Fibroblast of mammary gland (primary cell): ENCODE data around the gene HSPB1.

ENCODE experiments used
- DNase-seq: peaks from one replicate; pipeline ENCODE4 v3.0.0-alpha.2; 2010; ENCODE audit warnings: low read depth
- H3K4me3 ChIP-seq: 2 replicates; pipeline ENCODE4 v1.5.1; 2011; ENCODE audit warnings: low read depth, mild to moderate bottlenecking, low read length, moderate library complexity; ENCODE audit not compliant: control insufficient read depth
- CTCF ChIP-seq: conservative IDR thresholded peaks from 2 replicates; pipeline ENCODE4 v1.5.1; 2011; ENCODE audit warnings: low read depth, low read length, inconsistent platforms; ENCODE audit not compliant: control insufficient read depth, insufficient read depth

HSPB1 gene

GRCh38 chr7:76272142-76272541 is 30.3 kb upstream of the HSPB1 start:
- TF ChIP-seq CTCF: no peak
- no peak for DNase-seq
- no peak overlapping the region for H3K4me3 ChIP-seq

- no peak for TF ChIP-seq CTCF
- H3K4me3 ChIP-seq: no peak overlapping the region
- DNase-seq: no peak
These were observed 29.5 kb upstream of the HSPB1 start for GRCh38 chr7:76272851-76273497.

DNA sequence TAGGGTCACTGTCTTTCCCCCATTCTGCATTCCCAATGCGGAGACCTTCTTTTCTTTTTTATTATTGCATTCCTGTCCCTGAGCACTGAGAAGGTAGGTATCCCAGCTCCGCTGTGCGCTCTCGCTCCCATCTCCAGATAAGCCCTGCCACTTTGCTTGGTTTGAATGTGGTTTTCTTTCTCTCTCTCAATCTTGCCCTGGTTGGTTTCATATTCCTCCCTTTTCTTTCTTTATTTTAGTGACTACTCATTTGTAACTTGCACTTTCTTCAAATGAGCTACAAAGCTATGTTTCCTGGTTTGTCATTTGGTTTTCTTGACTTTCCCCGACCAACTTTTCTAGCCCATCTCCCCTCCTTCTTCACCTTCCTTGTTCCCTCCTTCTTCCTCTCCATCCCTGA is 29.0 kb upstream of the HSPB1 start:
- DNase-seq: no peak
- no peak overlapping the region for H3K4me3 ChIP-seq
- TF ChIP-seq CTCF: no peak

DNA sequence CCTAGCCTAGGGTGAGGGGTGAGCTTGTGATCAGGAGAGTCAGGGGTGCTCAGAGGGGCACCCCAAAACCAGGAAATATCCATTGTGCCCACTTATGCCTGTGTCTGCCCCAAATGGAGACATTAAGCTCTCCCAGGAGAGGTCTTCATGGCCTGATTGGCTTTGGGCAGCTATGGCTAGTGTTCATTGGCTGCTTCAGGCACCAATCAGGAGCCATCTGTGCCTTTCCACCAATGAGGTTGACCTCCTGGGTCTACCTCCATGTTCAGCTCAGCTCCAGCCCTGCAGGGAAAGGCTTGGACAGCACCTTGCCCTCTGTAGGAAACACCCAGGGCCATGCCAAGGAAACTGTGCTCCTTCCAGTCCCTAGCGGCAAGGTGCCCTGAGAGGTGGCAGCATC is 23.9 kb upstream of the HSPB1 start:
- DNase-seq: no peak
- TF ChIP-seq CTCF: no peak
- no peak overlapping the region for H3K4me3 ChIP-seq

DNA sequence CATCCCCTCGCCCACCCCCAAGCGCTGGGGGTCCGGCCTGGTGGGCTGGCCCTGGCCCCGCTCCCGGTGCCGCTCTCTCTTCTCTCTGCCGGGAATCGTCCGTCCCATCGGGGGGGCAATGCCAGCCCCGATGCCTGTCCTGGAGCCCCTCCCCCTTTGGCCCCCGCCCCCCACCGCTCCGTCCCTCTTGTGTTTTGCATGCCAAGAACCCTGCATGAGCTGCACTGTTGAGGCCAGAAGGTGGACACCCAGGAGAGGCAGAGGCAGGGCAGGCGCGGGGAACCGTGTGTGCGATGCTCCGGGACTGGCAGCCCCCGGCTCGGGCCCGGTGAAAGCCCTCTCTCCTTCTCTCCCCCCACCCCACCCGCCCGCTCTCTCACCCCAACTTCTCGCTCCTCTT is 22.1 kb upstream of the HSPB1 start:
- TF ChIP-seq CTCF: no peak
- H3K4me3 ChIP-seq: no peak overlapping the region
- DNase-seq: no peak

DNA sequence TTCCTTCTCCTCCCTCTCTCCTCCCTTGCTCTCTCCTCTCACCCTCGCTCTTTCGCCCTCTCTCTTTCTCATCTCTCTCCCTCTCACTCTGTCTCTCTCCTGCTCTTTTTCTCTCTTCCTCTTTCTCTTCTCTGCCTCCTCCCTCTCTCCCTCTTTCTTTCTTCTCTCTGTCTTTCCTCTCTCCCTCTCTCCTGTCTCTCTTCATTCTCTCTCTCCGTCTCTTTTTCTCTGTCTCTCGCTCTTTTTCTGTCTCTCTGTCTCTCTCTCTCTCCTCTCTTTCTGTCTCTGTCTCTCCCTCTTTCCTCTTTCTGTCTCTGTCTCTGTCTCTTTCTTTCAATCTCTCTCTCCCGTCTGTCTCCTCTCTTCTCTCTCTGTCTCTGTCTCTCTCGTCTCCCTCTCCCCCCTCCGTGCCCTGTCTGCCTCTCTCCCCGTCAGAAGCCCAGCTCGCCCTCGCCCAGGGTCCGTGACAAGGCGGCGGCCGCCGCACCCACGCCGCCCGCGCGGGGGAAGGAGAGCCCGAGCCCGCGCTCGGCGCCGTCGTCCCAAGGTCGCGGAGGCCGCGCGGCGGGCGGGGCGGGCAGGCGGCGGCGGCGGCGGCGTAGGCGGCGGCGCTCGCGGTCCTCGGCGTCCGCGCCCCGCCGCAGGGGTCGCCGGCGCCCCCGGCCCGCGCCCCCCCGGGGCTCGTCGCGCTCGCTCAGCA is 21.3 kb upstream of the HSPB1 start:
- peak overlapping the region; percentile 6 for H3K4me3 ChIP-seq
- TF ChIP-seq CTCF: no peak
- DNase-seq: no peak
